ENCODE measurements around the gene C14orf93.

The C14orf93 gene

DNA sequence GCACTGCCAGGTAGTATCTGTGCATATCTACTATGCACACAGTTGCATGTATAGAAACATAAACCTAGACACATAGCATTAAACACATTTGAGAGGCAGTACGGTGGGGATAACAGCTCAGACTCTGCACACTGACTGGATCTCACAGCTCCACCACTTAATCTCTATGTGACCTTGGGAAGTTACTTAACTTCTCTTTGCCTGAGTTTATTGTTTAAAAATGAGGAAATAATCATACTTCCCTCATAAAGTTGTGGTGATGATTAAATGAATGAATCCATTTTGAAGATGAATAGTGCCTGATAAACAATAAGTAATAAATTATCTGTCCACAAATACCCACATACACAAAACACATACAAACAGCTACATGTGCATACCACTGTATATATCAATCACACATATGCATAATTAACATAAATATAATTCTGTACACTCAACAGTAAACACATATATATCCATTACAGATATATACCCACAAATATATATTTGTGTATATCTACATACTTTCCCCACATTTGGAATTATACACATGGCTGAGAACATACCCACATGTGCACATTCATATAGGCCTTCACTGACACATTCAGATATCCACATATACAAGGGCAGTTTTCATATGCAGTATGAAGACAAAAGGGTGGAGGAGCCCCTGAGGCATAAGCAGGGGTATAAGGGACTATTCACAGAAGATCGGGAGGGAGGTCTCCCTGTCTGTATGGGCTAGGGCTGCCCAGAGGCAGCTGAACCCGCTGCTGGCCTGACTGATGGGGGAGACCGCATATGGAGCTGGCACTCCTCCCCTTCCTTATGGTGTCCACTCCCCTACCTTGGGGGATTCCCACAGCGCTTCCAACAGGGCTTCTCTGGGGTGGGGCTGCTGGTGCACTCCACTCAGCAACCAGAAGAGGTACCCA lies 41.5 kb upstream of the C14orf93 start:
- H3F3A ChIP-seq (ENCODE audit: control insufficient read depth, insufficient read depth) = no peaks in the 10 kb centered on the region
- no peak overlapping the region for H3K4me3 ChIP-seq (ENCODE audit: low read length)
- no peaks in the 10 kb centered on the region for H4K20me1 ChIP-seq (ENCODE audit: control insufficient read depth, insufficient read depth, low read depth, low read length)
- peaks cover under 1% of the 10 kb centered on the region; the same call in 1 of the 2 replicates for H3K27me3 ChIP-seq (ENCODE audit: control insufficient read depth, low read length)
- H3K36me3 ChIP-seq (ENCODE audit: control insufficient read depth, low read length) = no peaks in the 10 kb centered on the region
- no peaks in the 10 kb centered on the region for H3K9me3 ChIP-seq (ENCODE audit: control insufficient read depth, insufficient read depth, low read length)
- no peaks in the 10 kb centered on the region for H3K79me2 ChIP-seq (ENCODE audit: control insufficient read depth, low read length)
- peaks cover 7% of the 10 kb centered on the region for H3K4me1 ChIP-seq (ENCODE audit: control insufficient read depth, low read length)
- H3K4me2 ChIP-seq (ENCODE audit: low read length) = no peak overlapping the region
- no peaks in the 10 kb centered on the region for H3K9me2 ChIP-seq (replicated peaks; ENCODE audit: control insufficient read depth, low read length)
- H3K27ac ChIP-seq (ENCODE audit: low read depth, low read length) = no peak overlapping the region
- TF ChIP-seq, protein P1, sequence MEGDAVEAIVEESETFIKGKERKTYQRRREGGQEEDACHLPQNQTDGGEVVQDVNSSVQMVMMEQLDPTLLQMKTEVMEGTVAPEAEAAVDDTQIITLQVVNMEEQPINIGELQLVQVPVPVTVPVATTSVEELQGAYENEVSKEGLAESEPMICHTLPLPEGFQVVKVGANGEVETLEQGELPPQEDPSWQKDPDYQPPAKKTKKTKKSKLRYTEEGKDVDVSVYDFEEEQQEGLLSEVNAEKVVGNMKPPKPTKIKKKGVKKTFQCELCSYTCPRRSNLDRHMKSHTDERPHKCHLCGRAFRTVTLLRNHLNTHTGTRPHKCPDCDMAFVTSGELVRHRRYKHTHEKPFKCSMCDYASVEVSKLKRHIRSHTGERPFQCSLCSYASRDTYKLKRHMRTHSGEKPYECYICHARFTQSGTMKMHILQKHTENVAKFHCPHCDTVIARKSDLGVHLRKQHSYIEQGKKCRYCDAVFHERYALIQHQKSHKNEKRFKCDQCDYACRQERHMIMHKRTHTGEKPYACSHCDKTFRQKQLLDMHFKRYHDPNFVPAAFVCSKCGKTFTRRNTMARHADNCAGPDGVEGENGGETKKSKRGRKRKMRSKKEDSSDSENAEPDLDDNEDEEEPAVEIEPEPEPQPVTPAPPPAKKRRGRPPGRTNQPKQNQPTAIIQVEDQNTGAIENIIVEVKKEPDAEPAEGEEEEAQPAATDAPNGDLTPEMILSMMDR (IDR thresholded peaks at IDR 0.05; ENCODE audit: low read depth, low read length, poor library complexity, severe bottlenecking) = no peak
- no peak for TF ChIP-seq EZH2phosphoT487 (IDR thresholded peaks at IDR 0.05; ENCODE audit: borderline replicate concordance, low read length)

DNA sequence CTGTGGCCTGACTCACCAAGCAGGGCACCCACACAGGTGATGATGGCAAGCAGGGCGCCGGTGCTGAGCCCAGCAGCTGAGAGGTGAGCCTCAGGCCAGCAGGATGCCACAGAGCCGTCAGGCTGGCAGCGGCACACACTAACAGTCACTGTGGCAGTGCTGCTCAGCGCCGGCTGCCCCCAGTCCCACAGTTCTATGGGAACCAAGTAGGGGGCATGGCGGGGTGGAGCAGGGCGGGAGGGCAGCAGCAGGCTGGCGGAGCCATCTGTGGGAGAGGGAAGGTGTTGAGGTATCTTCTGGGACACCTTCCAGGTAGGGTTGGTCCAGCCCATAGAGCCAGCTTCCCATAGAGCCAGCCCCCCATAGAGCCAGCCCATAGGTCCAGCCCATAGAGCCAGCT lies 39.1 kb upstream of the C14orf93 start:
- H3K36me3 ChIP-seq (ENCODE audit: control insufficient read depth, low read length) = no peaks in the 10 kb centered on the region
- TF ChIP-seq, protein P1 (IDR thresholded peaks at IDR 0.05; ENCODE audit: low read depth, low read length, poor library complexity, severe bottlenecking) = no peak
- no peak for TF ChIP-seq EZH2phosphoT487 (IDR thresholded peaks at IDR 0.05; ENCODE audit: borderline replicate concordance, low read length)
- no peak overlapping the region for H3K4me3 ChIP-seq (ENCODE audit: low read length)
- no peaks in the 10 kb centered on the region for H3F3A ChIP-seq (ENCODE audit: control insufficient read depth, insufficient read depth)
- H4K20me1 ChIP-seq (ENCODE audit: control insufficient read depth, insufficient read depth, low read depth, low read length) = no peaks in the 10 kb centered on the region
- no peak overlapping the region for H3K4me2 ChIP-seq (ENCODE audit: low read length)
- H3K9me3 ChIP-seq (ENCODE audit: control insufficient read depth, insufficient read depth, low read length) = no peaks in the 10 kb centered on the region
- no peaks in the 10 kb centered on the region for H3K27me3 ChIP-seq (ENCODE audit: control insufficient read depth, low read length)
- H3K79me2 ChIP-seq (ENCODE audit: control insufficient read depth, low read length) = no peaks in the 10 kb centered on the region
- H3K4me1 ChIP-seq (ENCODE audit: control insufficient read depth, low read length) = no peaks in the 10 kb centered on the region
- no peaks in the 10 kb centered on the region for H3K9me2 ChIP-seq (replicated peaks; ENCODE audit: control insufficient read depth, low read length)
- no peak overlapping the region for H3K27ac ChIP-seq (ENCODE audit: low read depth, low read length)

DNA sequence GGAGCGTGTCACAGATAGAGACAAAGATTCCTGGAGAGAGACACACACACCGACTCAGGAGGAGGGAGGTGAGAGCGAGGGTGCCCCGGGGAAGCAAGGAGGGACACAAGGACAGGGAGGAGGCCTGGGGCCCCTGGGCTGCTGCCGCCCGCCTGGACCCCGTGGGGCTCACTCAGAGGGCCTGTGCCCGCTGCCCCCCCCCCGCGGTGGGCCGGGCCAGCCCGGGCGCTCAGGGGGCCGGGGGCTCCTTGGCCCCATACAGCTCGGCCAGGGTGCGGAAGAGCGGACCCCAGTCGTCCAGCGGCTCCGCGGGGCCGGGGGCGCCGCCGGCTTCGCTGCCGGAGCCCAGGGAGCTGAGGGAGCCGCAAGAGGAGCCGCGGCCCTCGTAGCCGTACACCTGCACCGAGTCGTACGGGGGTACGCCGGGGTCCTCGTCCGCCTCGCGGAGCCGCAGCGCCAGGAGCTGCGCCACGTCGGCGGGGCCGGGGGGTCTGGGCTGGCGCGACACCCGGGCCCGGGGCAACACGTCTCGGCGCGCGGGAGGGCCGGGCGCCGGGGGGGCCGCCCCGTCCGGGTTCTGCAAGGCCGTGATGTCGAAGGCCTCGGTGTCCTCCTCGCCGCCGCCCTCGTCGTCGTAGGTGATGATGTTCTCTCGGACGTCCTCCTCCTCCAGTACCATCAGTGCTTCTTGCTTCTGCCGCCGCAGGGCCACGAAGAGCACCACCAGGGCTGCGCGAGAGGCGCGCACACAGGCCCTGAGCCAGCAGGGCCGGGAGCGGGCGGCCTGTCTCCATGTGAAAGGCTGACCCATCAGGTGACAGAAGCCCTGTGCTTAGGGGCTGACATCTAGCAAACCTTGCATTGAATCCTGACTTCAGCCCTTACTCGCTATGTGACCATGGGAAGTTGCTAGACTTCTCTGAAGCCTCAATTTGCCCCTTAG lies 38.1 kb upstream of the C14orf93 start:
- H3K4me3 ChIP-seq (ENCODE audit: low read length) = no peak overlapping the region
- H3F3A ChIP-seq (ENCODE audit: control insufficient read depth, insufficient read depth) = no peaks in the 10 kb centered on the region
- no peaks in the 10 kb centered on the region for H3K4me1 ChIP-seq (ENCODE audit: control insufficient read depth, low read length)
- H3K36me3 ChIP-seq (ENCODE audit: control insufficient read depth, low read length) = no peaks in the 10 kb centered on the region
- H3K9me3 ChIP-seq (ENCODE audit: control insufficient read depth, insufficient read depth, low read length) = no peaks in the 10 kb centered on the region
- no peaks in the 10 kb centered on the region for H4K20me1 ChIP-seq (ENCODE audit: control insufficient read depth, insufficient read depth, low read depth, low read length)
- H3K27me3 ChIP-seq (ENCODE audit: control insufficient read depth, low read length) = no peaks in the 10 kb centered on the region
- H3K4me2 ChIP-seq (ENCODE audit: low read length) = no peak overlapping the region
- no peaks in the 10 kb centered on the region for H3K79me2 ChIP-seq (ENCODE audit: control insufficient read depth, low read length)
- H3K27ac ChIP-seq (ENCODE audit: low read depth, low read length) = no peak overlapping the region
- H3K9me2 ChIP-seq (replicated peaks; ENCODE audit: control insufficient read depth, low read length) = no peaks in the 10 kb centered on the region
- TF ChIP-seq, protein P1 (IDR thresholded peaks at IDR 0.05; ENCODE audit: low read depth, low read length, poor library complexity, severe bottlenecking) = no peak
- TF ChIP-seq EZH2phosphoT487 (IDR thresholded peaks at IDR 0.05; ENCODE audit: borderline replicate concordance, low read length) = no peak
